Uterus (tissue), 4 donors: Measurements from ENCODE around the gene JAK1. TPM values are rescaled to one million over a fixed set of nuclear protein-coding genes. Genes with fewer than 3 reads are reported as not detected.

ENCODE experiments used
- DNase-seq, 2 donors: peaks; one replicate each; pipeline ENCODE4 v3.0.0-alpha.2; 2019 to 2020
- H3K27ac ChIP-seq, 2 donors: fragments of 200-600 bp; sonication (generic); 1 replicate in 1 of 2; 2 replicates in 1 of 2; pipeline ENCODE4 v1.5.1; 2016 to 2018
- H3K27me3 ChIP-seq, 2 donors: fragments of 200-600 bp; sonication (generic); one replicate each; pipeline ENCODE4 v1.5.1; 2018 to 2019; ENCODE audit warnings: control low read depth in 1 of 2
- H3K36me3 ChIP-seq, 2 donors: fragments of 200-600 bp; sonication (generic); one replicate each; pipeline ENCODE4 v1.5.1; 2019; ENCODE audit warnings: control low read depth in 1 of 2
- H3K4me1 ChIP-seq, 2 donors: fragments of 200-600 bp; sonication (generic); one replicate each; pipeline ENCODE4 v1.5.1; 2018 to 2019; ENCODE audit warnings: control low read depth in 1 of 2
- H3K4me3 ChIP-seq, 2 donors: fragments of 200-600 bp; sonication (generic); 1 replicate in 1 of 2; 2 replicates in 1 of 2; pipeline ENCODE4 v1.5.1; 2018 to 2019; ENCODE audit warnings: mild to moderate bottlenecking in 1 of 2
- H3K9me3 ChIP-seq, 2 donors: fragments of 200-600 bp; sonication (generic); one replicate each; pipeline ENCODE4 v1.5.1; 2019; ENCODE audit warnings: control low read depth in 1 of 2
- CTCF ChIP-seq, 4 experiments: fragments of 200-600 bp in 2 of 4; fragments of 450-650 bp in 2 of 4; sonication (generic) in 2 of 4; IDR thresholded peaks; one replicate each; pipeline ENCODE4 v1.5.1; 2016 to 2019; ENCODE audit warnings: antibody characterized with exemption in 4 of 4, mild to moderate bottlenecking in 2 of 4, moderate library complexity in 1 of 4
- POLR2A ChIP-seq, 2 donors: fragments of 450-650 bp; IDR thresholded peaks; one replicate each; pipeline ENCODE4 v1.6.1; 2016; ENCODE audit warnings: antibody characterized with exemption in 2 of 2, mild to moderate bottlenecking in 1 of 2, moderate library complexity in 1 of 2
- intact Hi-C: fragments of 100-400 bp; cut with DNase I; formaldehyde crosslinking; loops from one replicate; pipeline ENCODE4 v1.15.1; 2023; ENCODE audit warnings: low total_unique reads
- total RNA-seq, 4 donors: library from RNA; depleted of rRNA in 3 of 4; stranded (reverse); fragments of >200 nt in 3 of 4; gene quantifications; one replicate each; pipeline versions ENCODE4 v1.1.0 to v1.2.4, GENCODE V29; 2014 to 2023
- donor health status: DM: yes; HTN: yes; CAD: no.

Gene JAK1
- total RNA-seq, 4 donors from 2014 or later, result 70.9 to 136 (median 125) TPM

GRCh38 chr1:64983110-64983509, 16.8 kb upstream of the JAK1 start:
- H3K9me3 ChIP-seq, result no peaks in the 10 kb centered on the region
- H3K36me3 ChIP-seq, result no peaks in the 10 kb centered on the region
- DNase-seq, result no peak
- no peak overlapping the region for H3K27ac ChIP-seq
- no peaks in the 10 kb centered on the region for H3K4me1 ChIP-seq
- no peak overlapping the region for H3K4me3 ChIP-seq
- intact Hi-C loops, result no loop called here
- no peaks in the 10 kb centered on the region for H3K27me3 ChIP-seq
- TF ChIP-seq CTCF (IDR thresholded peaks at IDR 0.05) (no peak), POLR2A (IDR thresholded peaks at IDR 0.05) (no peak)

- Histone ChIP-seq H3K4me1 (no peaks in the 10 kb centered on the region), H3K27me3 (no peaks in the 10 kb centered on the region), H3K9me3 (no peaks in the 10 kb centered on the region), H3K4me3 (no peak overlapping the region), H3K27ac (no peak overlapping the region), H3K36me3 (no peaks in the 10 kb centered on the region)
- DNase-seq, result no peak
- no peak for TF ChIP-seq POLR2A (IDR thresholded peaks at IDR 0.05)
- TF ChIP-seq CTCF (IDR thresholded peaks at IDR 0.05), result no peak
- intact Hi-C loops, result no loop called here
These were observed 15.5 kb upstream of the JAK1 start for GRCh38 chr1:64981601-64982533.

- no peak for TF ChIP-seq POLR2A (IDR thresholded peaks at IDR 0.05)
- no peak for TF ChIP-seq CTCF (IDR thresholded peaks at IDR 0.05)
- H3K4me1 ChIP-seq, result no peaks in the 10 kb centered on the region
- intact Hi-C loops, result no loop called here
- no peaks in the 10 kb centered on the region for H3K27me3 ChIP-seq
- no peak overlapping the region for H3K4me3 ChIP-seq
- H3K9me3 ChIP-seq, result no peaks in the 10 kb centered on the region
- H3K36me3 ChIP-seq, result no peaks in the 10 kb centered on the region
- no peak for DNase-seq
- no peak overlapping the region for H3K27ac ChIP-seq
These were observed 14.6 kb upstream of the JAK1 start for GRCh38 chr1:64980745-64981600.

- H3K9me3 ChIP-seq, result no peaks in the 10 kb centered on the region
- H3K4me1 ChIP-seq, result no peaks in the 10 kb centered on the region
- H3K4me3 ChIP-seq, result no peak overlapping the region
- no peak for DNase-seq
- H3K27ac ChIP-seq, result no peak overlapping the region
- no peaks in the 10 kb centered on the region for H3K27me3 ChIP-seq
- no peaks in the 10 kb centered on the region for H3K36me3 ChIP-seq
- TF ChIP-seq CTCF (IDR thresholded peaks at IDR 0.05) (no peak), POLR2A (IDR thresholded peaks at IDR 0.05) (no peak)
- intact Hi-C loops, result no loop called here
These were observed 13.0 kb upstream of the JAK1 start for GRCh38 chr1:64979358-64979757.

GRCh38 chr1:64976361-64976760, 10.0 kb upstream of the JAK1 start:
- Histone ChIP-seq H3K4me1 (no peaks in the 10 kb centered on the region), H3K27ac (no peak overlapping the region), H3K27me3 (no peaks in the 10 kb centered on the region), H3K4me3 (no peak overlapping the region), H3K36me3 (no peaks in the 10 kb centered on the region), H3K9me3 (no peaks in the 10 kb centered on the region)
- no peak for TF ChIP-seq POLR2A (IDR thresholded peaks at IDR 0.05)
- no peak for TF ChIP-seq CTCF (IDR thresholded peaks at IDR 0.05)
- intact Hi-C loops, result no loop called here
- no peak for DNase-seq
